K562 (cell line): ENCODE measurements around the gene SLX4IP. TPM values are rescaled to one million over a fixed set of nuclear protein-coding genes. Genes with fewer than 3 reads are reported as not detected.

ENCODE experiments used
- ATAC-seq: fragments of 200-7000 bp; cut with Tn5 transposase; 3 replicates; pipeline ENCODE4 v1.9.1; 2020; ENCODE audit warnings: moderate library complexity
- BruUV-seq: library from RNA; stranded (reverse); fragments of 400-500 nt; replicated peaks from 2 replicates; lab custom pipeline; 2021; lab: Mats Ljungman, UMichigan
- CTCF ChIA-PET: fragments of 300-600 bp; formaldehyde crosslinking; extraction: SDS; loops from one replicate; lab custom pipeline; 2021; ENCODE audit warnings: low intra/inter-chr PET ratio; lab: Yijun Ruan, JAX
- POLR2A ChIA-PET: fragments of 300-600, 350-650 bp; sonication (Branson Sonifier 250); formaldehyde crosslinking; extraction: SDS; loops from one replicate; lab custom pipeline; 2021; ENCODE audit warnings: antibody characterized with exemption, inconsistent platforms; lab: Yijun Ruan, JAX
- DNase-seq, 4 experiments: peaks; one replicate each; pipeline versions ENCODE4 v3.0.0 to v3.0.0-alpha.2; 2011 to 2018; ENCODE audit warnings: low spot score in 3 of 4, mixed read lengths in 3 of 4; ENCODE audit errors: extremely low read depth in 1 of 4
- FAIRE-seq: peaks from 2 replicates; lab custom pipeline; 2011; peaks lifted over from hg19 to GRCh38; lab: Jason Lieb, UNC
- H2AFZ ChIP-seq: 2 replicates; pipeline ENCODE4 v1.6.0; 2011; ENCODE audit warnings: low read depth, low read length, control low read depth, inconsistent platforms
- H3K27ac ChIP-seq: fragments of 200-600 bp; 3 replicates; pipeline ENCODE4 v1.8.0; 2011; ENCODE audit warnings: low read depth, mild to moderate bottlenecking, control low read depth, inconsistent platforms, low read length, moderate library complexity, mixed read lengths; ENCODE audit errors: extremely low read depth
- H3K27me3 ChIP-seq, 2 experiments: fragments of 300-600 bp in 1 of 2; 2 replicates in 1 of 2; 3 replicates in 1 of 2; pipeline versions ENCODE4 v1.6.0 to v1.8.0; 2011; ENCODE audit warnings: inconsistent platforms in 2 of 2, low read length in 2 of 2, mild to moderate bottlenecking in 1 of 2, mixed read lengths in 1 of 2, moderate library complexity in 1 of 2; ENCODE audit not compliant: control insufficient read depth in 2 of 2, insufficient read depth in 2 of 2
- H3K36me3 ChIP-seq: fragments of 300-600 bp; 3 replicates; pipeline ENCODE4 v1.8.0; 2011; ENCODE audit warnings: mild to moderate bottlenecking, low read length, inconsistent platforms; ENCODE audit not compliant: control insufficient read depth, insufficient read depth
- H3K4me1 ChIP-seq, 2 experiments: fragments of 200-600 bp in 1 of 2; replicated peaks in 1 of 2; 2 replicates in 1 of 2; 3 replicates in 1 of 2; pipeline versions ENCODE4 v1.5.1 to v1.8.0; 2011; ENCODE audit warnings: inconsistent platforms in 2 of 2, low read length in 2 of 2, mild to moderate bottlenecking in 1 of 2, mixed read lengths in 1 of 2, moderate library complexity in 1 of 2; ENCODE audit not compliant: control insufficient read depth in 2 of 2, insufficient read depth in 2 of 2
- H3K4me2 ChIP-seq: 2 replicates; pipeline ENCODE4 v1.6.1; 2011; ENCODE audit warnings: low read length, control low read depth, inconsistent platforms, mixed read lengths; ENCODE audit not compliant: insufficient read depth
- H3K4me3 ChIP-seq: fragments of 200-600 bp; sonication (generic), shearing (Covaris generic); 2 replicates; pipeline ENCODE4 v1.5.1; 2016; ENCODE audit warnings: control low read depth, inconsistent platforms
- H3K79me2 ChIP-seq: fragments of 200-600 bp; 3 replicates; pipeline ENCODE4 v1.8.0; 2011; ENCODE audit warnings: low read length, inconsistent platforms; ENCODE audit not compliant: control insufficient read depth, insufficient read depth
- H3K9ac ChIP-seq, 2 experiments: 2 replicates each; pipeline versions ENCODE4 v1.6.0 to v1.6.1; 2011; ENCODE audit warnings: low read depth in 2 of 2, low read length in 2 of 2, control low read depth in 1 of 2, inconsistent platforms in 1 of 2, mild to moderate bottlenecking in 1 of 2, mixed read lengths in 1 of 2; ENCODE audit not compliant: insufficient read depth in 1 of 2
- H3K9me1 ChIP-seq: one replicate; pipeline ENCODE4 v1.6.0; 2011; ENCODE audit warnings: inconsistent platforms, mild to moderate bottlenecking, low read length, moderate library complexity; ENCODE audit not compliant: control insufficient read depth, insufficient read depth
- H3K9me3 ChIP-seq: replicated peaks from 2 replicates; pipeline ENCODE4 v1.5.1; 2011; ENCODE audit warnings: low read depth, low read length, inconsistent platforms; ENCODE audit not compliant: control insufficient read depth, insufficient read depth
- H4K20me1 ChIP-seq: replicated peaks from 2 replicates; pipeline ENCODE4 v1.6.1; 2011; ENCODE audit warnings: low read length, inconsistent platforms, mixed read lengths; ENCODE audit not compliant: control insufficient read depth, insufficient read depth
- CCAR2 ChIP-seq: fragments of 200-400 bp; formaldehyde crosslinking; IDR thresholded peaks from 2 replicates; pipeline ENCODE4 v1.6.1; 2017; ENCODE audit warnings: mild to moderate bottlenecking, low read depth, low read length
- GTF2B ChIP-seq: IDR thresholded peaks from 2 replicates; pipeline ENCODE4 v1.6.1; 2011; ENCODE audit not compliant: insufficient read length; ENCODE audit errors: extremely low read depth
- L3MBTL2 ChIP-seq: fragments of 450-650 bp; IDR thresholded peaks from 2 replicates; pipeline ENCODE4 v1.6.1; 2016; ENCODE audit warnings: mild to moderate bottlenecking, moderate library complexity
- MEIS2 ChIP-seq: fragments of 450-650 bp; IDR thresholded peaks from 2 replicates; pipeline ENCODE4 v1.6.1; 2014; ENCODE audit warnings: mild to moderate bottlenecking; ENCODE audit not compliant: partially characterized antibody
- PREB ChIP-seq: sonication (generic); formaldehyde crosslinking; IDR thresholded peaks from 2 replicates; pipeline ENCODE4 v1.8.1; 2023; ENCODE audit warnings: mild to moderate bottlenecking, missing genetic modification reagents
- SIRT6 ChIP-seq: IDR thresholded peaks from one replicate; pipeline ENCODE4 v1.6.1; 2012; ENCODE audit warnings: low read depth, mild to moderate bottlenecking, control low read depth, inconsistent platforms, low read length, moderate library complexity
- TAF15 ChIP-seq: fragments of 200-400 bp; formaldehyde crosslinking; IDR thresholded peaks from 2 replicates; pipeline ENCODE4 v1.6.1; 2017; ENCODE audit warnings: mild to moderate bottlenecking, low read depth, low read length, moderate library complexity
- TCF7 ChIP-seq: sonication (generic); IDR thresholded peaks from 2 replicates; pipeline ENCODE4 v1.6.1; 2016; ENCODE audit warnings: antibody characterized with exemption, borderline replicate concordance
- ZNF134 ChIP-seq: fragments of 250-450 bp; sonication (Bioruptor Pico); conservative IDR thresholded peaks from 2 replicates; pipeline ENCODE4 v1.4.0; 2020
- WGBS: fragments of 100-300 bp; shearing (Covaris generic); methylation state at CpG from one replicate; pipeline ENCODE4 v1.1.6; 2016; ENCODE audit warnings: low coverage, mixed read lengths; ENCODE audit not compliant: insufficient coverage; ENCODE audit errors: missing lambda C conversion rate; 5-methylcytosine and 5-hydroxymethylcytosine counted together
- in situ Hi-C: fragments of 300-500 bp; cut with MboI; formaldehyde crosslinking; loops from 4 replicates; pipeline ENCODE4 v1.15.0; 2018; ENCODE audit warnings: inconsistent platforms, mixed read lengths
- intact Hi-C: fragments of 100-400 bp; cut with micrococcal nuclease; formaldehyde crosslinking; loops from 2 replicates; pipeline ENCODE4 v1.14.2; 2022
- polyA plus RNA-seq, 8 experiments: library from polyadenylated mRNA; depleted of rRNA in 4 of 8; stranded (reverse) in 5 of 8; unstranded in 3 of 8; fragments of >200 nt; fragmentation: Nextera tagmentation in 2 of 8; fragmentation: Illumina TruSeq in 1 of 8; extraction: Ambion mirVana in 2 of 8; extraction: Trizol in 1 of 8; gene quantifications; 2 replicates each; pipeline versions ENCODE4 v1.2.1 to v1.2.3, GENCODE V29; 2011 to 2014; ENCODE audit warnings: inconsistent platforms in 1 of 8, missing spikeins in 1 of 8
- total RNA-seq, 7 experiments: library from RNA; depleted of rRNA in 6 of 7; stranded (reverse); fragments of >200 nt in 6 of 7; fragmentation: Illumina TruSeq in 2 of 7; extraction: Trizol in 2 of 7; gene quantifications; 2 replicates each; pipeline versions ENCODE4 v1.2.1 to v1.2.3, GENCODE V29; 2011 to 2021; ENCODE audit warnings: low replicate concordance in 1 of 7
- TF ChIP-seq, protein P1 (sequence below): fragments of 450-650 bp; IDR thresholded peaks from 2 replicates; pipeline ENCODE4 v1.6.1; 2016; ENCODE audit warnings: mild to moderate bottlenecking, moderate library complexity

SLX4IP gene
- total and polyA plus RNA-seq, 9 of the 15 experiments (the other 6 are each of a cell fraction or from before 2014, with no cell fraction given) = 1.5 to 5.9 (median 3.5) TPM

- no peaks in the 10 kb centered on the region for H3K36me3 ChIP-seq
- in situ Hi-C loops = no loop called here
- CTCF ChIA-PET = no interaction called here
- H3K9ac ChIP-seq = no peak overlapping the region
- FAIRE-seq (no peak), ATAC-seq (no peak), DNase-seq (no peak)
- POLR2A ChIA-PET = no interaction called here
- no peak overlapping the region for H2AFZ ChIP-seq
- BruUV-seq = no TSS peak
- intact Hi-C loops = no loop called here
- no peaks in the 10 kb centered on the region for H3K9me1 ChIP-seq
- WGBS = 27% methylated on average over 2 of the region's 2 CpGs
- no peaks in the 10 kb centered on the region for H4K20me1 ChIP-seq
- no peaks in the 10 kb centered on the region; a peak in 1 of 5 replicates for H3K27me3 ChIP-seq
- no peaks in the 10 kb centered on the region for H3K9me3 ChIP-seq
- H3K4me3 ChIP-seq = no peak overlapping the region
- no peaks in the 10 kb centered on the region for H3K4me1 ChIP-seq
- H3K4me2 ChIP-seq = no peak overlapping the region
- H3K79me2 ChIP-seq = no peaks in the 10 kb centered on the region
- no peak overlapping the region for H3K27ac ChIP-seq
- TF ChIP-seq SIRT6 = no peak
- no peak for TF ChIP-seq CCAR2
- no peak for TF ChIP-seq TAF15
- no peak for TF ChIP-seq PREB (CRISPR knock-in tag)
- no peak for TF ChIP-seq ZNF134 (CRISPR knock-in tag)
- TF ChIP-seq TCF7 = no peak
- TF ChIP-seq, protein P1, sequence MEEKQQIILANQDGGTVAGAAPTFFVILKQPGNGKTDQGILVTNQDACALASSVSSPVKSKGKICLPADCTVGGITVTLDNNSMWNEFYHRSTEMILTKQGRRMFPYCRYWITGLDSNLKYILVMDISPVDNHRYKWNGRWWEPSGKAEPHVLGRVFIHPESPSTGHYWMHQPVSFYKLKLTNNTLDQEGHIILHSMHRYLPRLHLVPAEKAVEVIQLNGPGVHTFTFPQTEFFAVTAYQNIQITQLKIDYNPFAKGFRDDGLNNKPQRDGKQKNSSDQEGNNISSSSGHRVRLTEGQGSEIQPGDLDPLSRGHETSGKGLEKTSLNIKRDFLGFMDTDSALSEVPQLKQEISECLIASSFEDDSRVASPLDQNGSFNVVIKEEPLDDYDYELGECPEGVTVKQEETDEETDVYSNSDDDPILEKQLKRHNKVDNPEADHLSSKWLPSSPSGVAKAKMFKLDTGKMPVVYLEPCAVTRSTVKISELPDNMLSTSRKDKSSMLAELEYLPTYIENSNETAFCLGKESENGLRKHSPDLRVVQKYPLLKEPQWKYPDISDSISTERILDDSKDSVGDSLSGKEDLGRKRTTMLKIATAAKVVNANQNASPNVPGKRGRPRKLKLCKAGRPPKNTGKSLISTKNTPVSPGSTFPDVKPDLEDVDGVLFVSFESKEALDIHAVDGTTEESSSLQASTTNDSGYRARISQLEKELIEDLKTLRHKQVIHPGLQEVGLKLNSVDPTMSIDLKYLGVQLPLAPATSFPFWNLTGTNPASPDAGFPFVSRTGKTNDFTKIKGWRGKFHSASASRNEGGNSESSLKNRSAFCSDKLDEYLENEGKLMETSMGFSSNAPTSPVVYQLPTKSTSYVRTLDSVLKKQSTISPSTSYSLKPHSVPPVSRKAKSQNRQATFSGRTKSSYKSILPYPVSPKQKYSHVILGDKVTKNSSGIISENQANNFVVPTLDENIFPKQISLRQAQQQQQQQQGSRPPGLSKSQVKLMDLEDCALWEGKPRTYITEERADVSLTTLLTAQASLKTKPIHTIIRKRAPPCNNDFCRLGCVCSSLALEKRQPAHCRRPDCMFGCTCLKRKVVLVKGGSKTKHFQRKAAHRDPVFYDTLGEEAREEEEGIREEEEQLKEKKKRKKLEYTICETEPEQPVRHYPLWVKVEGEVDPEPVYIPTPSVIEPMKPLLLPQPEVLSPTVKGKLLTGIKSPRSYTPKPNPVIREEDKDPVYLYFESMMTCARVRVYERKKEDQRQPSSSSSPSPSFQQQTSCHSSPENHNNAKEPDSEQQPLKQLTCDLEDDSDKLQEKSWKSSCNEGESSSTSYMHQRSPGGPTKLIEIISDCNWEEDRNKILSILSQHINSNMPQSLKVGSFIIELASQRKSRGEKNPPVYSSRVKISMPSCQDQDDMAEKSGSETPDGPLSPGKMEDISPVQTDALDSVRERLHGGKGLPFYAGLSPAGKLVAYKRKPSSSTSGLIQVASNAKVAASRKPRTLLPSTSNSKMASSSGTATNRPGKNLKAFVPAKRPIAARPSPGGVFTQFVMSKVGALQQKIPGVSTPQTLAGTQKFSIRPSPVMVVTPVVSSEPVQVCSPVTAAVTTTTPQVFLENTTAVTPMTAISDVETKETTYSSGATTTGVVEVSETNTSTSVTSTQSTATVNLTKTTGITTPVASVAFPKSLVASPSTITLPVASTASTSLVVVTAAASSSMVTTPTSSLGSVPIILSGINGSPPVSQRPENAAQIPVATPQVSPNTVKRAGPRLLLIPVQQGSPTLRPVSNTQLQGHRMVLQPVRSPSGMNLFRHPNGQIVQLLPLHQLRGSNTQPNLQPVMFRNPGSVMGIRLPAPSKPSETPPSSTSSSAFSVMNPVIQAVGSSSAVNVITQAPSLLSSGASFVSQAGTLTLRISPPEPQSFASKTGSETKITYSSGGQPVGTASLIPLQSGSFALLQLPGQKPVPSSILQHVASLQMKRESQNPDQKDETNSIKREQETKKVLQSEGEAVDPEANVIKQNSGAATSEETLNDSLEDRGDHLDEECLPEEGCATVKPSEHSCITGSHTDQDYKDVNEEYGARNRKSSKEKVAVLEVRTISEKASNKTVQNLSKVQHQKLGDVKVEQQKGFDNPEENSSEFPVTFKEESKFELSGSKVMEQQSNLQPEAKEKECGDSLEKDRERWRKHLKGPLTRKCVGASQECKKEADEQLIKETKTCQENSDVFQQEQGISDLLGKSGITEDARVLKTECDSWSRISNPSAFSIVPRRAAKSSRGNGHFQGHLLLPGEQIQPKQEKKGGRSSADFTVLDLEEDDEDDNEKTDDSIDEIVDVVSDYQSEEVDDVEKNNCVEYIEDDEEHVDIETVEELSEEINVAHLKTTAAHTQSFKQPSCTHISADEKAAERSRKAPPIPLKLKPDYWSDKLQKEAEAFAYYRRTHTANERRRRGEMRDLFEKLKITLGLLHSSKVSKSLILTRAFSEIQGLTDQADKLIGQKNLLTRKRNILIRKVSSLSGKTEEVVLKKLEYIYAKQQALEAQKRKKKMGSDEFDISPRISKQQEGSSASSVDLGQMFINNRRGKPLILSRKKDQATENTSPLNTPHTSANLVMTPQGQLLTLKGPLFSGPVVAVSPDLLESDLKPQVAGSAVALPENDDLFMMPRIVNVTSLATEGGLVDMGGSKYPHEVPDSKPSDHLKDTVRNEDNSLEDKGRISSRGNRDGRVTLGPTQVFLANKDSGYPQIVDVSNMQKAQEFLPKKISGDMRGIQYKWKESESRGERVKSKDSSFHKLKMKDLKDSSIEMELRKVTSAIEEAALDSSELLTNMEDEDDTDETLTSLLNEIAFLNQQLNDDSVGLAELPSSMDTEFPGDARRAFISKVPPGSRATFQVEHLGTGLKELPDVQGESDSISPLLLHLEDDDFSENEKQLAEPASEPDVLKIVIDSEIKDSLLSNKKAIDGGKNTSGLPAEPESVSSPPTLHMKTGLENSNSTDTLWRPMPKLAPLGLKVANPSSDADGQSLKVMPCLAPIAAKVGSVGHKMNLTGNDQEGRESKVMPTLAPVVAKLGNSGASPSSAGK = no peak
- TF ChIP-seq MEIS2 = no peak
- TF ChIP-seq GTF2B = no peak
- TF ChIP-seq L3MBTL2 = no peak
Measured at GRCh38 chr20:10390709-10391108, 44.4 kb upstream of the SLX4IP start.
